Activated CD8-positive, alpha-beta memory T cell treated with anti-CD3 and anti-CD28 coated beads for 48 hours (primary cell): ENCODE data around the gene RXFP3.

ENCODE experiments used
- DNase-seq, 3 experiments: peaks; one replicate each; pipeline ENCODE4 v3.0.0-alpha.2; 2020; ENCODE audit warnings: low read depth in 2 of 3, low spot score in 2 of 3

Gene RXFP3

GRCh38 chr5:33978306-33978705 is 42.1 kb downstream of the RXFP3 start:
- DNase-seq: no peak

- DNase-seq: no peak
Observed at GRCh38 chr5:33980030-33980429, 43.8 kb downstream of the RXFP3 start.

- no peak for DNase-seq
Observed at GRCh38 chr5:33981408-33982162, 45.4 kb downstream of the RXFP3 start.

GRCh38 chr5:33984178-33984577 is 48.0 kb downstream of the RXFP3 start:
- no peak for DNase-seq

GRCh38 chr5:33984671-33985124 is 48.5 kb downstream of the RXFP3 start, which contains the start of gene SLC45A2:
Gene SLC45A2 (minus strand): TSS chr5:33984693. CDS start chr5:33984583, 110 bp downstream.
- no peak for DNase-seq

GRCh38 chr5:33985447-33985846 is 49.3 kb downstream of the RXFP3 start:
- DNase-seq: no peak
